MV-4-11 (cell line): ENCODE measurements around the gene TMEM151A.
"Not testable (repeated sequence)": the region's sequence is repeated elsewhere in the genome, so short reads cannot be mapped to it uniquely, and the experiment has no call there.

Experiments used
- DNase-seq: peaks from one replicate; lab custom pipeline; 2025; lab: John Stamatoyannopoulos, UW

The TMEM151A gene

GRCh38 chr11:66291706-66292542 is at the start of gene TMEM151A:
Gene TMEM151A (plus strand): TSS chr11:66291894. CDS start chr11:66292014, 120 bp downstream.
- no peak for DNase-seq

GRCh38 chr11:66242095-66242765 is 49.5 kb upstream of the TMEM151A start:
- peak; percentile 26 for DNase-seq

GRCh38 chr11:66243782-66244535 is 47.7 kb upstream of the TMEM151A start:
- DNase-seq = no peak

- DNase-seq = no peak
Measured at GRCh38 chr11:66247295-66247694, 44.4 kb upstream of the TMEM151A start.

- DNase-seq = no peak
Measured at GRCh38 chr11:66247801-66248200, 43.9 kb upstream of the TMEM151A start.

- DNase-seq = no peak
Measured at GRCh38 chr11:66248903-66249302, 42.8 kb upstream of the TMEM151A start.

GRCh38 chr11:66251809-66252208 is 39.9 kb upstream of the TMEM151A start:
- DNase-seq = no peak

- not testable (repeated sequence) for DNase-seq
Measured at GRCh38 chr11:66253081-66253480, 38.6 kb upstream of the TMEM151A start.

- no peak for DNase-seq
Measured at GRCh38 chr11:66258473-66258893, 33.2 kb upstream of the TMEM151A start.

- no peak for DNase-seq
Measured at GRCh38 chr11:66259225-66259624, 32.5 kb upstream of the TMEM151A start.

GRCh38 chr11:66259956-66260355 is 31.7 kb upstream of the TMEM151A start:
- DNase-seq = no peak

GRCh38 chr11:66261578-66261977 is 30.1 kb upstream of the TMEM151A start:
- no peak for DNase-seq

GRCh38 chr11:66262191-66262590 is 29.5 kb upstream of the TMEM151A start:
- DNase-seq = no peak

- no peak for DNase-seq
Measured at GRCh38 chr11:66262696-66263095, 29.0 kb upstream of the TMEM151A start.

- no peak for DNase-seq
Measured at GRCh38 chr11:66263231-66263630, 28.5 kb upstream of the TMEM151A start.

- DNase-seq = no peak
Measured at GRCh38 chr11:66263785-66264184, 27.9 kb upstream of the TMEM151A start.

GRCh38 chr11:66264383-66264782 is 27.3 kb upstream of the TMEM151A start:
- DNase-seq = no peak

- no peak for DNase-seq
Measured at GRCh38 chr11:66264914-66265313, 26.8 kb upstream of the TMEM151A start.

- no peak for DNase-seq
Measured at GRCh38 chr11:66265531-66266377, 25.9 kb upstream of the TMEM151A start.

GRCh38 chr11:66266378-66267038 is 25.2 kb upstream of the TMEM151A start:
- DNase-seq = no peak

- no peak for DNase-seq
Measured at GRCh38 chr11:66267039-66267378, 24.7 kb upstream of the TMEM151A start.
